Body of pancreas (tissue), 4 donors: ENCODE measurements around the gene MAN1B1. TPM values are rescaled to one million over a fixed set of nuclear protein-coding genes. Genes with fewer than 3 reads are reported as not detected.

Experiments
- ATAC-seq: fragments of 150-250 bp; one replicate; pipeline ENCODE4 v1.9.1; 2016
- DNase-seq, 4 donors: peaks; one replicate each; pipeline ENCODE4 v3.0.0-alpha.2; 2019
- H3K27ac ChIP-seq, 4 donors: fragments of 200-600 bp; sonication (generic); 1 replicate in 3 of 4; 2 replicates in 1 of 4; pipeline versions ENCODE4 v1.5.1 to v1.6.1; 2016 to 2019; ENCODE audit warnings: mild to moderate bottlenecking in 1 of 4, mixed read lengths in 1 of 4, moderate library complexity in 1 of 4
- H3K27me3 ChIP-seq, 2 donors: fragments of 200-600 bp; sonication (generic); one replicate each; pipeline ENCODE4 v1.6.0; 2016; ENCODE audit warnings: mild to moderate bottlenecking in 1 of 2
- H3K36me3 ChIP-seq, 2 donors: fragments of 200-600 bp; sonication (generic); replicated peaks in 1 of 2; 2 replicates each; pipeline ENCODE4 v1.5.1; 2016; ENCODE audit warnings: low read depth in 2 of 2; ENCODE audit not compliant: insufficient read depth in 1 of 2
- H3K4me1 ChIP-seq: fragments of 200-600 bp; sonication (generic); one replicate; pipeline ENCODE4 v1.6.0; 2016
- H3K4me3 ChIP-seq, 2 donors: fragments of 200-600 bp; sonication (generic); 1 replicate in 1 of 2; 2 replicates in 1 of 2; pipeline ENCODE4 v1.5.1; 2016 to 2019
- H3K9me3 ChIP-seq, 3 donors: fragments of 200-600 bp; sonication (generic); 1 replicate in 2 of 3; 2 replicates in 1 of 3; pipeline ENCODE4 v1.5.1; 2016
- POLR2A ChIP-seq, 3 donors: fragments of 450-650 bp; IDR thresholded peaks; one replicate each; pipeline ENCODE4 v1.6.1; 2016; ENCODE audit warnings: antibody characterized with exemption in 3 of 3, mild to moderate bottlenecking in 2 of 3
- WGBS, 2 donors: methylation state at CpG; one replicate each; pipeline ENCODE4 v1.1.5; 2017; 5-methylcytosine and 5-hydroxymethylcytosine counted together
- intact Hi-C: fragments of 100-400 bp; cut with DNase I; formaldehyde crosslinking; loops from one replicate; pipeline ENCODE4 v1.15.1; 2023
- small RNA-seq: library from RNA; depleted of rRNA; stranded (forward); fragments of <200 nt; gene quantifications from one replicate; pipeline ENCODE3, GENCODE V24; 2016
- total RNA-seq, 2 donors: library from RNA; depleted of rRNA; stranded (reverse); fragments of >200 nt; gene quantifications; one replicate each; pipeline ENCODE4 v1.1.0, GENCODE V29; 2016
- TF ChIP-seq, protein P1 (sequence below), 7 experiments: fragments of 450-650 bp in 4 of 7; fragments of 200-600 bp in 3 of 7; sonication (generic) in 3 of 7; IDR thresholded peaks; one replicate each; pipeline ENCODE4 v1.5.1; 2016 to 2019; ENCODE audit warnings: antibody characterized with exemption in 7 of 7

MAN1B1 gene
- total RNA-seq, 2 donors from 2014 or later, result 32.6 to 34.2 TPM

GRCh38 chr9:137158625-137159024, 71.8 kb downstream of the MAN1B1 start:
- H3K9me3 ChIP-seq, result no peaks in the 10 kb centered on the region
- no peak for TF ChIP-seq POLR2A (IDR thresholded peaks at IDR 0.05)
- TF ChIP-seq, protein P1, sequence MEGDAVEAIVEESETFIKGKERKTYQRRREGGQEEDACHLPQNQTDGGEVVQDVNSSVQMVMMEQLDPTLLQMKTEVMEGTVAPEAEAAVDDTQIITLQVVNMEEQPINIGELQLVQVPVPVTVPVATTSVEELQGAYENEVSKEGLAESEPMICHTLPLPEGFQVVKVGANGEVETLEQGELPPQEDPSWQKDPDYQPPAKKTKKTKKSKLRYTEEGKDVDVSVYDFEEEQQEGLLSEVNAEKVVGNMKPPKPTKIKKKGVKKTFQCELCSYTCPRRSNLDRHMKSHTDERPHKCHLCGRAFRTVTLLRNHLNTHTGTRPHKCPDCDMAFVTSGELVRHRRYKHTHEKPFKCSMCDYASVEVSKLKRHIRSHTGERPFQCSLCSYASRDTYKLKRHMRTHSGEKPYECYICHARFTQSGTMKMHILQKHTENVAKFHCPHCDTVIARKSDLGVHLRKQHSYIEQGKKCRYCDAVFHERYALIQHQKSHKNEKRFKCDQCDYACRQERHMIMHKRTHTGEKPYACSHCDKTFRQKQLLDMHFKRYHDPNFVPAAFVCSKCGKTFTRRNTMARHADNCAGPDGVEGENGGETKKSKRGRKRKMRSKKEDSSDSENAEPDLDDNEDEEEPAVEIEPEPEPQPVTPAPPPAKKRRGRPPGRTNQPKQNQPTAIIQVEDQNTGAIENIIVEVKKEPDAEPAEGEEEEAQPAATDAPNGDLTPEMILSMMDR (IDR thresholded peaks at IDR 0.05), result no peak
- intact Hi-C loops, result no loop called here
- WGBS, 2 donors, result 14 to 30% methylated on average over 4 of the region's 4 CpGs
- no peak overlapping the region for H3K4me3 ChIP-seq
- H3K36me3 ChIP-seq, result no peaks in the 10 kb centered on the region
- H3K27ac ChIP-seq, result no peak overlapping the region
- H3K4me1 ChIP-seq, result peaks cover 28% of the 10 kb centered on the region
- peaks cover 0 to 27% of the 10 kb centered on the region in 2 donors for H3K27me3 ChIP-seq
- ATAC-seq, result no peak
- no peak for DNase-seq

Small RNA genes within 50 kb of the gene (small RNA-seq; reads per million reads assigned to genes)
- gene RF00153, result not detected

Other genes starting within 250 kb of the MAN1B1 start
- gene AJM1, start 244.5 kb upstream of the MAN1B1 start, total RNA-seq, result 10 to 100 TPM in 1 of 2 donors, 1 to 10 TPM in 1; 5.2 to 13.2 TPM
- gene PHPT1, start 237.6 kb upstream of the MAN1B1 start, total RNA-seq, result 10 to 100 TPM; 60.6 to 65.6 TPM
- 10 to 100 TPM in 1 of 2 donors, 1 to 10 TPM in 1; 6.5 to 25.7 TPM for gene MAMDC4, start 234.6 kb upstream of the MAN1B1 start, total RNA-seq
- 100 to 1,000 TPM; 196 to 238 TPM for gene EDF1, start 220.7 kb upstream of the MAN1B1 start, total RNA-seq
- gene TRAF2, start 200.5 kb upstream of the MAN1B1 start, total RNA-seq, result 10 to 100 TPM in 1 of 2 donors, 1 to 10 TPM in 1; 5.2 to 30.7 TPM
- gene FBXW5, start 142.2 kb upstream of the MAN1B1 start, total RNA-seq, result 100 to 1,000 TPM; 156 to 161 TPM
- not detected for gene C8G, start 141.7 kb upstream of the MAN1B1 start, total RNA-seq
- gene LCN12, start 134.7 kb upstream of the MAN1B1 start, total RNA-seq, result 1 to 10 TPM; 1.3 to 4.9 TPM
- gene PTGDS, start 109.5 kb upstream of the MAN1B1 start, total RNA-seq, result 10 to 100 TPM; 17.8 to 48.0 TPM
- gene LCNL1, start 104.0 kb upstream of the MAN1B1 start, total RNA-seq, result not detected
- 10 to 100 TPM; 34.0 to 97.2 TPM for gene PAXX, start 94.6 kb upstream of the MAN1B1 start, total RNA-seq
- 1 to 10 TPM in 1 of 2 donors, not detected in 1; 2.0 TPM for gene CLIC3, start 90.4 kb upstream of the MAN1B1 start, total RNA-seq
- 10 to 100 TPM; 28.7 to 29.6 TPM for gene ABCA2, start 58.7 kb upstream of the MAN1B1 start, total RNA-seq
- gene FUT7, start 54.9 kb upstream of the MAN1B1 start, total RNA-seq, result not detected
- 100 to 1,000 TPM in 1 of 2 donors, 10 to 100 TPM in 1; 72.1 to 105 TPM for gene NPDC1, start 40.8 kb upstream of the MAN1B1 start, total RNA-seq
- 1 to 10 TPM; 1.3 to 1.6 TPM for gene ENTPD2, start 32.9 kb upstream of the MAN1B1 start, total RNA-seq
- under 1 TPM; 0.66 to 0.78 TPM for gene SAPCD2, start 16.4 kb upstream of the MAN1B1 start, total RNA-seq
- gene UAP1L1, start 9.5 kb upstream of the MAN1B1 start, total RNA-seq, result 1 to 10 TPM; 7.8 to 8.2 TPM
- 100 to 1,000 TPM; 137 to 171 TPM for gene DPP7, start 27.7 kb downstream of the MAN1B1 start, total RNA-seq
- not detected for gene GRIN1, start 52.2 kb downstream of the MAN1B1 start, total RNA-seq
- gene LRRC26, start 83.1 kb downstream of the MAN1B1 start, total RNA-seq, result 1 to 10 TPM in 1 of 2 donors, not detected in 1; 1.3 TPM
- gene TMEM210, start 85.1 kb downstream of the MAN1B1 start, total RNA-seq, result not detected
- 10 to 100 TPM; 24.1 to 51.7 TPM for gene ANAPC2, start 101.6 kb downstream of the MAN1B1 start, total RNA-seq
- gene SSNA1, start 101.7 kb downstream of the MAN1B1 start, total RNA-seq, result 10 to 100 TPM; 62.3 to 79.1 TPM
- gene TPRN, start 113.8 kb downstream of the MAN1B1 start, total RNA-seq, result 10 to 100 TPM; 90.0 to 91.3 TPM
- 10 to 100 TPM; 11.9 to 18.1 TPM for gene TMEM203, start 118.7 kb downstream of the MAN1B1 start, total RNA-seq
- gene NDOR1, start 118.7 kb downstream of the MAN1B1 start, total RNA-seq, result 10 to 100 TPM; 17.1 to 22.7 TPM
- 10 to 100 TPM in 1 of 2 donors, under 1 TPM in 1; 0.78 to 14.5 TPM for gene RNF208, start 135.3 kb downstream of the MAN1B1 start, total RNA-seq
- gene CYSRT1, start 138.2 kb downstream of the MAN1B1 start, total RNA-seq, result not detected
- gene RNF224, start 140.5 kb downstream of the MAN1B1 start, total RNA-seq, result under 1 TPM in 1 of 2 donors, not detected in 1; 0.26 TPM
- under 1 TPM in 1 of 2 donors, not detected in 1; 0.33 TPM for gene SLC34A3, start 143.9 kb downstream of the MAN1B1 start, total RNA-seq
- 100 to 1,000 TPM in 1 of 2 donors, 10 to 100 TPM in 1; 79.1 to 171 TPM for gene TUBB4B, start 154.3 kb downstream of the MAN1B1 start, total RNA-seq
- not detected for gene STPG3, start 164.3 kb downstream of the MAN1B1 start, total RNA-seq
- 10 to 100 TPM; 31.3 to 34.2 TPM for gene NELFB, start 168.3 kb downstream of the MAN1B1 start, total RNA-seq
- gene TOR4A, start 190.7 kb downstream of the MAN1B1 start, total RNA-seq, result 10 to 100 TPM in 1 of 2 donors, 1 to 10 TPM in 1; 9.9 to 12.2 TPM
- 10 to 100 TPM; 18.4 to 24.4 TPM for gene NRARP, start 215.3 kb downstream of the MAN1B1 start, total RNA-seq